ACHN (cell line): ENCODE results near the gene RBM10.

Source experiments
- DNase-seq: peaks from one replicate; pipeline ENCODE4 v3.0.0-alpha.2; 2015
- in situ Hi-C: cut with HindIII; loops from 2 replicates; pipeline ENCODE4 v1.10.0; 2017; ENCODE audit warnings: low sequenced_read_pairs, low pct_ligation_motif_present, low pct_unique_long_range_greater_than_20kb

Gene RBM10

GRCh38 chrX:47209508-47210238 lies 64.7 kb downstream of the RBM10 start:
- in situ Hi-C loops = no loop called here
- DNase-seq = no peak

DNA sequence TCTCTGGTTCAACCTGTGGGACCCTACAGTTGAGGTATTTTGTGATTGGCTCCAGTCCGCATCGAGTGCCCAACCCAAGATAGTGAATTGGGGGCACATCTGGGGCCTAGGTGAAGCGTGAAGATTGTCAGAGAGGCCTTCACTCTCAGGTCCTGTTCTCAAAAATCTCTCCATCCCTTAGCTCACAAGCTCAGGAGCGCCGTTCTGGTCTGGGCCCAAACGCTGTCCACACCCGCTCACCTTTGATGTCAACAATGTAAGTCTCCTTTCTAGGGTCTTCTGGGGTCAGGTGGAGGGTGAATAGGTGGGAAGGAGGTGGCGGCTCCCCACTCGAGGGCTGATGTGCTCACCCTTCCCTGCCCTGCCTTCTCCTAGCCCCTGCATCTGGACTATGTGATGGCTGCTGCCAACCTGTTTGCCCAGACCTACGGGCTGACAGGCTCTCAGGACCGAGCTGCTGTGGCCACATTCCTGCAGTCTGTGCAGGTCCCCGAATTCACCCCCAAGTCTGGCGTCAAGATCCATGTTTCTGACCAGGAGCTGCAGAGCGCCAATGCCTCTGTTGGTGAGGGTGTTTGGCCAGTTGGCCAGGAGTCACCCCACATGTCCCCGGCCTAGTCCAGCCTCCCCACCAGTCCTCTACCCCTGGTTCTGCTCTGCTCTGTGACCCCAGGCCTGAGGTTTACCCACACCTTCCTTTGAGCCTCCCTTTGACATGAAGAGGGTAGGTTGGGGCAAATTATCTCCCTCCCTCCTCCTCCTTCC lies 65.8 kb downstream of the RBM10 start:
- in situ Hi-C loops = no loop called here
- DNase-seq = no peak

GRCh38 chrX:47212381-47213293 lies 67.6 kb downstream of the RBM10 start:
- no peak for DNase-seq
- in situ Hi-C loops = no loop called here

DNA sequence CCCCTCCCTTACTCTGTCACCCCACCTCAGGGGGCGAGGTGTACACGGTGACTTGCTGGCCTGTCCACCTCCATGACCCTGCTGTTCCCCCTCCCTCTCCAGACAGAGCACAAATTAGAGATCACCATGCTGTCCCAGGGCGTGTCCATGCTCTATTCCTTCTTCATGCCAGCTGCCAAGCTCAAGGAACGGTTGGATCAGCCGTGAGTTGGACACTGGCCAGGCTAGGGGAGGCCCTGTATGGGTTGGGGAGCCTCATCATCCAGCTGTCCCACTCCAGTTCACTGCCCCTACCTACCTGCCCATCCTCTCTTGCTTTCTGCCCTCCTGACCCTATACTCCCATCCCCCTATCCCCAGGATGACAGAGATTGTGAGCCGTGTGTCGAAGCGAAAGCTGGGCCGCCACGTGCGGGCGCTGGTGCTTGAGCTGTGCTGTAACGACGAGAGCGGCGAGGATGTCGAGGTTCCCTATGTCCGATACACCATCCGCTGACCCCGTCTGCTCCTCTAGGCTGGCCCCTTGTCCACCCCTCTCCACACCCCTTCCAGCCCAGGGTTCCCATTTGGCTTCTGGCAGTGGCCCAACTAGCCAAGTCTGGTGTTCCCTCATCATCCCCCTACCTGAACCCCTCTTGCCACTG lies 69.5 kb downstream of the RBM10 start:
- in situ Hi-C loops = no loop called here
- no peak for DNase-seq

DNA sequence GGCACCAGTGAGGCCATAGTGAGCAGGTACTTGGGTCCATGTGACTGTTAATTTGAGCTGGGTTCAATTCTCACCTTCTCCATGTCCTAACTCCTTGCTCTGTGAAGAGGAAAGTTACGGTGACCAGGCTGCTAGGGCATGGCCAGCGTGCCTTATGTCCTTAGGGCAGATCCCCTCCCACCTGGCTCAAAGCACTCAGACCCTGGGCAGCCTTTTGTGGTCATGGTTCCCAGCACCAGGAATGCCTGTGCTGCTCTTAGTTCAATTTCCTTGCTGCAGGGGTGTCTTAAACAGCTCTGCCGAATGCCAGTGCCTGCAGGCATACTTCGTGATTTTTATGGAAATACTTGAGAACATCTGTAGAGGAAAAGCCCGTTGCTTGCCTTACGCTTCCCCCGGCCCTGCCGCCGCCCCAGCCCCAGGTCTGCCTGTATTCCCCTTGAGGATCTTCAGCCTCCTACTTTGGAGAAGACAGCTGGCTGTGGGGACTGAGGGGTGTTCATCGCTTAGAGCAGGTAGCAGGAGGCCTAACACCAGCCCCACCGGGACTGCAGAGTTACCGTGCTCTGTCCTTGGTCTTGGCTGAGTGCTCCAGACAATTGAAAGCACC lies 70.4 kb downstream of the RBM10 start:
- in situ Hi-C loops = no loop called here

DNA sequence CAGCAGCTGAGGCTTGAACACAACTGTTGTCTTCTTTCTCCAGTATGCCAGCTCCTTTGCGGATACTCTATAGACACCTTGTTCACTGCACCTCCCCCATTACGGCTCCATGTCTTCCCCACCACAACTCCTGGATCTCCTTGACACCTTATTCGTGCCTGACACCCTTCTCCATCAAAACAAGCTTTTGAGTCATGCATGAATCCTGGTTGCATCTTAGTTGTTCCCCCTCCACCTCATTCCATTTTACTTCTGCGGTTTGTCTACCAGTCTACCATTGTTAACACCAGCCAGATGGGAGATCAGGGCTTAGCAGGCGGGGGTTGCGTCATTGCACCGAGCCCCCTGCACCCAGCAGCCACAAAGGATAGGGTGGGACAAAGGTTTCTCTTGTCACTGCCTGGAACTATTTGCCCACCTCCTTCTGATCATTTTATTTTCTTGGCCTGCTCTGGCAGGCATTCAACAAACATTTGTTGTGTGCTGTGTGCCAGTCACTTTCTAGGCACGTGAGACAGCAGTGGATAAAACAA lies 71.4 kb downstream of the RBM10 start:
- DNase-seq = no peak
- in situ Hi-C loops = no loop called here

More for the DNA sequence above, 70.4 kb downstream of the RBM10 start:
- no peak for DNase-seq

DNA sequence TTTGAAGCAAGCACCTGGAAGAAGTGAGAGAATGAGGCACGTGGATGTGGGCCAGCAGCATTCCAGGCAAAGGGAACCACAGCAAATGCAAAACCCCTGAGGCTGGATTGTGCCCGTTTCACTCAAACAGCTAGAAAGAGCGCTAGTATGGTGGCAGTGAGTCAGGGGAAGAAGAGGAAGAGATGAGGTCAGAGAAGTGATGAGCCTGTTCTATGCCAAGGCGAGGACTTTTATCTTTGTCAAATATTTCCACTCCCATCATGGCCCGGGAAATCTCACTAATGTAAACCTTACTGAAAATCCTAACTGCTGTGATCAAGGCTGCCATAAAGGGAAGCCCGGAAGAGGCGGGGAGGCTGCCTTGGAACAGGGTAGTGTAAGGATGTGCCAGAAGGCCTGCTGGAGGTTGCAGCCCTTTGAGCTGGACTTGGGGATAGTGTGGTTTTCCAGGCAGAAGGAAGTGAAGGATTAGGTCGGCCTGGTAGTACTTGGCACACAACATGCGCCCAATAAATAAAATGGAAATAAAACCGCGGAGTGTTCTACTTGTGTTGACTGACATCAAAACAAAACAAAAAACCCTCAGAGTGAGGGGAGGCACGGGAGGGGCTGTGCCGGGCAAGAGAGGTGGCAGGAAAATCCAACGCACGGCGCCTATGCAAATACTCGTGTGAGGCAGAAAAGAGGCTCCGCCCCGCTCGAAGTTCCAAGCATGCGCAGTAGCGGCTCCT lies 72.3 kb downstream of the RBM10 start:
- DNase-seq = peak; percentile 20

GRCh38 chrX:47217852-47218279 lies 72.8 kb downstream of the RBM10 start:
- in situ Hi-C loops = no loop called here
- peak; percentile 92 for DNase-seq

More for the DNA sequence above, 72.3 kb downstream of the RBM10 start:
- in situ Hi-C loops = no loop called here

- peak; percentile 65 for DNase-seq
- in situ Hi-C loops = no loop called here
Observed at GRCh38 chrX:47218280-47218919, 73.4 kb downstream of the RBM10 start, which contains the start of gene CDK16. CDK16 (plus strand) TSS chrX:47218681; CDS start chrX:47223558, 4,877 bp downstream.

DNA sequence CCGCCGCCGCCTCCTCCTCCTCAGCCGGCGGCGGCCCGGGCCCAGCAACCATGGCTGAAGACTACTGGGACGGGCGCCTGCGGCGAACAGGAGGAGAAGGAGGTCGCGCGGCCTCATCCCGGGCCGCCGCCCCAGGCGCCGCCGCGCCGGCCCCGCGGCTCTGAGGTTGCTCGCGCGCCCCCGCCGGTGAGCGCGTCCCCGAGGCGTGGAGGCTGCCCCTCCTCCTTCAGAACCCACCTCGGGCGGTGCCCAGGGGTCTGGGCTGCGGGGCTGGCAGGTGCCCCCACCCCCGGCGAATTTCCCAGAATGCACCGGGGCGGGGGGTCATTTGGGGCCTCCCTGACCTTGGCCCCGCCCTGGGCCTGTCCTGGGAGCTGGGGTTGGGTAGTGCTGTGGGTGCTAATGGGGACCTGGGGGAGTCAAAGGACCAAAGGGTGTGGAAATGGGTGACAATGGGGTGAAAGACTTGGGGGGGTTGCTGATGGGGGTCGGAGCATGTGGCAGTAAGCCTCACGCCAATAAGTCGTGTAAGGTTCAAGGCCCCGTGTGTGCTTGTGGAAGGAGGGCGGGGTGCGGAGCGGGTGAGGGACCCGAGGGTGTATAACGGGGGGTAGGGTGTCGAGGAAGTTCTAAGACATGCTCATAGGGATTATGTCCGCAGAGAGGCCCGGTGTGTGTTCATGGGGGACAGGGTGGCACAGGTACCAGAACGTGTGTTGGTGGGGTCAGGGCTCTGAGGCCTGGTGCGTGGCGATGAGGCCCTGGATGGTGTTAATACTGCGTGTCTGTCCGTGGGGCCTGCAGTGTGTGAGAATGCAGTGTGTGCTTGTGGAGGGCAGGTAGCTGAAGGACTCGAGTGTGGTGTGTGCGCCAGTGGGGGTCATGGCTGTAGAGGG lies 74.1 kb downstream of the RBM10 start:
- DNase-seq = peak; percentile 11
- in situ Hi-C loops = no loop called here

DNA sequence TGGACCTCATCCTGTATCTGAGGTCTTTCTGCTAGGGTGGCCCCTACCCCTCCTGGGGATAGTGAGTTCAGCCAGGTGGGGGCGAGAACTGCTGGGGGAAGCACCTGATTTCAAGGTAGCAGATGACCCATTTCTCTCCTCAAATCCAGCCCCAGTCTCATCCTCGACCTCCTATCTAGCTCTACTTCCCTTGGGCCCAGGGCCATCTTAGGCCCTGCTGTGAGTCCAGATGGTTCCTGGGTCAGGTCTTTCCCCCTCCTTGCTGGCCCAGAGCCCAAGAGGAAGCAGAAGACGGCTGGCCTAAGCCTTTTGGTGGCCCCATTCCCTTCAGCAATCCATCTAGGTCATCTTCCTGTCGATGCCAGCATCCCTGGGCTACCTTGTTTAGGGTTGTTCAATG lies 76.7 kb downstream of the RBM10 start:
- DNase-seq = no peak
- in situ Hi-C loops = no loop called here

- DNase-seq = no peak
- in situ Hi-C loops = no loop called here
Observed at GRCh38 chrX:47222751-47223350, 77.8 kb downstream of the RBM10 start.

DNA sequence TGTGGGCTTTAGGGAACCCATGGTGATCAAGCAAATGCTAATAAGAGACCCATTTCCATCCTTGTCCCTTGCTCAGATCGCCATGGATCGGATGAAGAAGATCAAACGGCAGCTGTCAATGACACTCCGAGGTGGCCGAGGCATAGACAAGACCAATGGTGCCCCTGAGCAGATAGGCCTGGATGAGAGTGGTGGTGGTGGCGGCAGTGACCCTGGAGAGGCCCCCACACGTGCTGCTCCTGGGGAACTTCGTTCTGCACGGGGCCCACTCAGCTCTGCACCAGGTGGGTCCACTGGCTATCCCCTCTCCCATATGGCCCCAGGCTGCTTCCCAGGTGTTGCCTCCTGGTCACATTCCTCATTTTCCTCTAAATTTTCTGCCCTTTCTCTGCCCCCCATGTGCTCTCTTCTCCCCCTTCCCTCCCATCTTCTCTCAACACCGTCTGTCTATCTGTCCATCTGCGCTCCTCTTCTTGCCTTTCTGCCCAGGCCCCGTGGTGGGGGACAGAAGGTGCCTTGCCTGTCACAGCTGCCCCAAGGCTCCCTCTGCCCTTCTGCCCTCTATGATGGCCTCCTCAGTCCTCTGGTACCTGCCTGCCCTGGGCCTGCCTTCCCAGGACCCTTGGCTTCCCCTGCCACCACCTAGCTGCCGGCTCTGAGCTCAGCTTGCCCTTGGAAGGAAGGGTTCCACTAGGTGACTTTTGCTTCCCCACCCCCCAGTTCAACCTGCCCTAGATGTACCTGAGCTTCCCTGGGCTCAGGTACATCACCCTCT lies 78.6 kb downstream of the RBM10 start:
- in situ Hi-C loops = no loop called here
- DNase-seq = no peak

GRCh38 chrX:47224266-47224895 lies 79.4 kb downstream of the RBM10 start:
- no peak for DNase-seq
- in situ Hi-C loops = no loop called here
